Neuronal stem cell (in vitro differentiated cells): ENCODE results near the gene GSTP1.

Source experiments
- DNase-seq: peaks from one replicate; pipeline ENCODE4 v3.0.0-alpha.2; 2013; ENCODE audit warnings: low spot score
- H2AFZ ChIP-seq: one replicate; pipeline ENCODE4 v1.6.1; 2013; ENCODE audit warnings: mild to moderate bottlenecking, low read length, inconsistent platforms
- H2AK5ac ChIP-seq: 2 replicates; pipeline ENCODE4 v1.6.1; 2013; ENCODE audit warnings: low read depth, mild to moderate bottlenecking, inconsistent platforms, low read length, moderate library complexity, mixed read lengths
- H2BK120ac ChIP-seq: 2 replicates; pipeline ENCODE4 v1.6.1; 2013; ENCODE audit warnings: low read depth, mild to moderate bottlenecking, inconsistent platforms, low read length, moderate library complexity, mixed read lengths
- H2BK12ac ChIP-seq: one replicate; pipeline ENCODE4 v1.6.1; 2013; ENCODE audit warnings: low read length, inconsistent platforms
- H2BK15ac ChIP-seq: 2 replicates; pipeline ENCODE4 v1.6.1; 2013; ENCODE audit warnings: mild to moderate bottlenecking, low read length, inconsistent platforms, mixed read lengths
- H2BK5ac ChIP-seq: one replicate; pipeline ENCODE4 v1.6.1; 2013; ENCODE audit warnings: inconsistent platforms, mild to moderate bottlenecking, low read length, moderate library complexity
- H3K14ac ChIP-seq: one replicate; pipeline ENCODE4 v1.6.1; 2013; ENCODE audit warnings: low read length, inconsistent platforms
- H3K18ac ChIP-seq: 2 replicates; pipeline ENCODE4 v1.6.1; 2013; ENCODE audit warnings: low read length, inconsistent platforms
- H3K23ac ChIP-seq: 2 replicates; pipeline ENCODE4 v1.6.1; 2013; ENCODE audit warnings: low read depth, mild to moderate bottlenecking, mixed read lengths, low read length, inconsistent platforms; ENCODE audit not compliant: poor library complexity
- H3K27ac ChIP-seq: replicated peaks from 3 replicates; pipeline ENCODE4 v1.5.1; 2013; ENCODE audit warnings: low read length, inconsistent platforms
- H3K27me3 ChIP-seq, 3 experiments: 2 replicates each; pipeline ENCODE4 v1.6.1; 2013; ENCODE audit warnings: low read length in 3 of 3, mild to moderate bottlenecking in 2 of 3, inconsistent platforms in 1 of 3, low read depth in 1 of 3, mixed read lengths in 1 of 3, moderate library complexity in 1 of 3; ENCODE audit not compliant: control insufficient read depth in 3 of 3, insufficient read depth in 3 of 3
- H3K36me3 ChIP-seq, 2 donors: replicated peaks in 1 of 2; 2 replicates each; pipeline ENCODE4 v1.6.1; 2013; ENCODE audit warnings: low read length in 2 of 2; ENCODE audit not compliant: control insufficient read depth in 2 of 2, insufficient read depth in 2 of 2
- H3K4ac ChIP-seq: 2 replicates; pipeline ENCODE4 v1.6.1; 2013; ENCODE audit warnings: inconsistent platforms, mild to moderate bottlenecking, low read length, moderate library complexity
- H3K4me1 ChIP-seq, 2 donors: 1 replicate in 1 of 2; 2 replicates in 1 of 2; pipeline ENCODE4 v1.6.1; 2013; ENCODE audit warnings: low read length in 2 of 2, low read depth in 1 of 2; ENCODE audit not compliant: control insufficient read depth in 2 of 2, insufficient read depth in 1 of 2
- H3K4me2 ChIP-seq: one replicate; pipeline ENCODE4 v1.6.1; 2013; ENCODE audit warnings: mild to moderate bottlenecking, low read length, inconsistent platforms; ENCODE audit not compliant: insufficient read depth, poor library complexity, severe bottlenecking
- H3K4me3 ChIP-seq, 2 donors: 2 replicates each; pipeline ENCODE4 v1.5.1; 2013; ENCODE audit warnings: low read length in 2 of 2, mild to moderate bottlenecking in 2 of 2, inconsistent platforms in 1 of 2, moderate library complexity in 1 of 2
- H3K79me1 ChIP-seq: one replicate; pipeline ENCODE4 v1.6.1; 2013; ENCODE audit warnings: low read depth, mild to moderate bottlenecking, inconsistent platforms, low read length, moderate library complexity
- H3K9ac ChIP-seq: one replicate; pipeline ENCODE4 v1.6.1; 2013; ENCODE audit warnings: mild to moderate bottlenecking, low read depth, low read length, inconsistent platforms; ENCODE audit not compliant: poor library complexity
- H3K9me3 ChIP-seq, 2 donors: replicated peaks in 1 of 2; 2 replicates each; pipeline versions ENCODE3 to v1.6.1; 2013; ENCODE audit warnings: low read length in 2 of 2, mild to moderate bottlenecking in 2 of 2, inconsistent platforms in 1 of 2, low read depth in 1 of 2, mixed read lengths in 1 of 2, moderate library complexity in 1 of 2; ENCODE audit not compliant: control insufficient read depth in 2 of 2, insufficient read depth in 1 of 2
- H4K8ac ChIP-seq: one replicate; pipeline ENCODE4 v1.6.1; 2013; ENCODE audit warnings: low read depth, mild to moderate bottlenecking, inconsistent platforms, low read length, moderate library complexity
- H4K91ac ChIP-seq: one replicate; pipeline ENCODE4 v1.6.1; 2013; ENCODE audit warnings: low read length, low read depth, mild to moderate bottlenecking, inconsistent platforms; ENCODE audit not compliant: poor library complexity
- WGBS, 2 donors: extraction: QIAGEN DNeasy Blood & Tissue Kit; methylation state at CpG; one replicate each; pipeline ENCODE4 v1.1.7; 2013; ENCODE audit warnings: missing lambda C conversion rate in 2 of 2, mixed read lengths in 1 of 2; ENCODE audit not compliant: insufficient read length in 2 of 2, insufficient replicate concordance in 1 of 2; ENCODE audit errors: extremely low coverage in 2 of 2; 5-methylcytosine and 5-hydroxymethylcytosine counted together

Gene GSTP1

DNA sequence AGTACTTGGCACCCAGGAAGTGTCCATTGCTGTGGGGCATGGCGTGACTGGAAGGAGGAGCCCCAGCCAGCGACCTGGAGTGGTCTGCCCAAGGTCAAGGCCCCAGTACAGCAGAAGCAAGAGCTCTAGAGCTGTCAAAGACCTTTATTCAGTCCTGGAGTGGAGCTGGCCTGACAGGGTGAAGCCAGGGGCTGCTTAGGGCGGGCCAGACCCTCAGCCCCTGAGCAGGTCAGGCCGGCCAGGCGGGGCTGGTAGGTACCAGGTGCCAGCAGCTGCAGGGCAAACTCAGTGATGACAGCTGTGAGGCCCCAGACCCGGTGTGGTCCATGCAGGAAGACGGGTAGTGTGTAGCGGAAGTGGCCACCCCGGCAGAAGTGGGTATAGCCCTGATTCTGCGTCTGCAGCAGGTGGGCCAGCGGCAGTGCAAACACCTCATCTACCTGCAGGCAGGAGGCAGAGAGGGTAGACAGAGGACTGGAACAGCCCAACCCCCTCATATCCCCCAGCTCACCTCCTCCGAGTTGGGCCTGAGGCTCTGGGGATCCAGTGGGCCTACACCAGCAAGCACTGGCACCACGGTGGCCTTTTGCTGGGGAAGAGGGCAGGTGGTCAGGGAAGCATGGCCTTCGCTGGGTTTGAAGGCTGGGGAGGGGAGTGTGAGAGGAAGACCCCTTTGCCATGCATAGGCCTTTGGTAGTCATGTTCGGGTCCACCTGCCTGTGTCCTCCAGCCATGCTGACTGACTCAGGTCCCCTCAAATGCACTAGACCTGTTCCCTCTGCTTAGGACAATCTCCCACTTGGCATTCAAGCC, 44.4 kb downstream of the GSTP1 start:
- no peak overlapping the region for H2AFZ ChIP-seq
- no peaks in the 10 kb centered on the region for H3K79me1 ChIP-seq
- peak overlapping the region; percentile 84 for H2BK12ac ChIP-seq
- H3K14ac ChIP-seq = no peak overlapping the region
- no peak overlapping the region for H4K8ac ChIP-seq
- no peak overlapping the region for H3K4ac ChIP-seq
- H2AK5ac ChIP-seq = peak overlapping the region; percentile 78
- H3K18ac ChIP-seq = peak overlapping the region; percentile 32
- H3K9me3 ChIP-seq = no peaks in the 10 kb centered on the region
- no peak overlapping the region for H2BK120ac ChIP-seq
- DNase-seq = no peak
- H3K23ac ChIP-seq = peak overlapping the region; percentile 89
- peak overlapping the region; percentile 62 for H2BK5ac ChIP-seq
- no peaks in the 10 kb centered on the region for H3K27me3 ChIP-seq
- H3K27ac ChIP-seq = peak overlapping the region; percentile 11
- H2BK15ac ChIP-seq = no peak overlapping the region
- H3K4me3 ChIP-seq = no peak overlapping the region
- no peak overlapping the region for H4K91ac ChIP-seq
- H3K4me1 ChIP-seq = peaks cover 8 to 18% of the 10 kb centered on the region in 2 donors
- H3K4me2 ChIP-seq = no peak overlapping the region
- peaks cover 5% of the 10 kb centered on the region in 2 donors for H3K36me3 ChIP-seq
- H3K9ac ChIP-seq = no peak overlapping the region
- WGBS, 2 donors = no CpG with 5 or more reads among the region's 15 CpGs

DNA sequence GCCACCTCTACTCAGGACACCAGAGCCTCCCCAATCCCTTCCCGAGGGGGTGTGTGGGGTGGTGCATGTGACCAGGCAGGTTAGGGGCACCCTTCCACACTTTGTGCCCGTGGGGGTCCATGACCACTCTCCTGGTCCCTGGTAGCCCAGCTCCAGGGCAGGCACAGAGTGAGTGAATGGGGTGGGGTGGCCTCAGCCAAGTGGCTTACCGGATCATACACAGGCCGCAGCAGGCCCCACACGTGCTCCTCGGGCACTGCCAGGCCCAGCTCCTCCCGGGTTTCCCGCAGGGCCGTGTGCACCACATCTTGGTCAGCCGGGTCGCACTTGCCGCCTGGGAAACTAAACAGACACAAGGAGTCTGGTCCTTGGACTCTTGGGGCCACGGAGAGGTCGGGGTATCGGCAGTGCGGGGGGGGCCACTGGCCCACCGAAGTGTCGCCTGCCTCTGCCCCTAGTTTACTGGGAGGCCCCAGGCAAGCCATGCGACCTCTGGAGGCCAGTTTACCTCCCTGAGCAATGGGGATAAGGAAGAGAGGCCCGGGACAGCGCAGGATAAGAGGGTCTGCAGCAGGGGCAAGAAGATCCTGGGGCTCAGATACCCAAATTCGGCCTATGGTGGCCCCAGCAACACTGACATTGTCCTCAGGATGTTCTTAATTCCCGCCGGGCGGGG, 45.2 kb downstream of the GSTP1 start:
- H3K18ac ChIP-seq = peak overlapping the region; percentile 32
- peak overlapping the region; percentile 72 for H2AK5ac ChIP-seq
- H3K9me3 ChIP-seq = no peaks in the 10 kb centered on the region
- no peaks in the 10 kb centered on the region for H3K27me3 ChIP-seq
- H3K9ac ChIP-seq = no peak overlapping the region
- H2BK5ac ChIP-seq = peak overlapping the region; percentile 62
- H2BK12ac ChIP-seq = peak overlapping the region; percentile 24
- no peak overlapping the region for H4K8ac ChIP-seq
- H4K91ac ChIP-seq = peak overlapping the region; percentile 76
- no peak overlapping the region for H3K14ac ChIP-seq
- H3K4me2 ChIP-seq = peak overlapping the region; percentile 91
- peaks cover 8 to 18% of the 10 kb centered on the region in 2 donors for H3K4me1 ChIP-seq
- no peak overlapping the region for H3K23ac ChIP-seq
- no peak overlapping the region for H3K4ac ChIP-seq
- peaks cover 5% of the 10 kb centered on the region in 2 donors for H3K36me3 ChIP-seq
- H3K79me1 ChIP-seq = no peaks in the 10 kb centered on the region
- WGBS, 2 donors = no CpG with 5 or more reads among the region's 25 CpGs
- DNase-seq = no peak
- peak overlapping the region; percentile 11 for H3K27ac ChIP-seq
- peak overlapping the region in 1 of 2 donors; percentile 62 for H3K4me3 ChIP-seq
- H2BK120ac ChIP-seq = no peak overlapping the region
- peak overlapping the region; percentile 99 for H2AFZ ChIP-seq
- no peak overlapping the region for H2BK15ac ChIP-seq

DNA sequence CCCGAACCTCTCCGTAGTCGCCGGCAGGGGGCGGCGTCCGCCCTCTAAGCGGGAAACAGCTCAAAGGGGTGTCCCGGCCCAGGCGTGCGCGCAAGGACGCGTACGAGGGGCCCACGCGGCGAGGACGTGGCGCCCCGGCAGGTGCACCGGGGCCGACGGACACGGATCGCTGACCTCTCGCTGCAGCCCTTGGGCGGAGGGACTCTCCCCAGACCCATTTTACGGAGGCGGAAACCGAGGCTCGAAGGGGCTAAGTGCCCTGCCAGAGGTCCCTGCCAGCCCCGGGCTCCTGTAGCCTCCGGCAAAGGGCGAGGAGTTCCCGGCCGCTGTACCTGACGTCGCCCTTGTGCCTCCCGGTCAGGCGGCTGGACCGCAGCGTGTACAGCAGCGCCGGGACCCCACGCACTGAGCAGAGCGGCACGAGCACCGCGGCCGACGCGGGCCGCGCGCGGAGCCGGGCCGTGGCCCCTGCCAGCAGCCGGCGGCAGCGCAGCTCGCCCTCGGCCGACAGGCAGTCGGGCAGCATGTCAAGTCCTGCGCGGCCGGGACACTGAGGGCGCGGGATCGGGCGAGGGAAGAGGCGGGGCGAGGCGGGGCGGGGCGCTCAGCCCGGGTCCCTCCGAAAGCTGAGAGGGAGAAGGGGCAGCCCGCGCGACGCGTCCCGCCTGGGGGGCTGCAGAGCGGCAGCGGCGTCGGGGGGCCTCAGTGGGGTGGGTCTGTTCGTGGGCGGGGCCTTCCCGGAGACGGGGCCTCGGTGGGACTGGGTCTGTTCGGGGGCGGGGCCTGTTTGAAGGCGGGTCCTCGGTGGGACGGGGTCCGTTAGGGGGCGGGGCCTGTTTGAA, 46.0 kb downstream of the GSTP1 start, which contains the start of gene NUDT8:
TSS of gene NUDT8 (minus strand) at position 552 of the 842 bp plus-strand sequence. CDS start at position 526, 26 bp downstream.
- DNase-seq = peak; percentile 84
- peak within 1 kb of the TSS; percentile 37 for H3K4ac ChIP-seq
- peak within 1 kb of the TSS; percentile 65 to 93 for H3K4me3 ChIP-seq
- H3K27me3 ChIP-seq = no peaks in the 10 kb centered on the region
- peak within 1 kb of the TSS; percentile 75 for H3K14ac ChIP-seq
- peak within 1 kb of the TSS; percentile 43 for H4K8ac ChIP-seq
- no peaks in the 10 kb centered on the region for H3K79me1 ChIP-seq
- peak within 1 kb of the TSS; percentile 89 for H2BK15ac ChIP-seq
- H2AK5ac ChIP-seq = peak within 1 kb of the TSS; percentile 97
- peaks cover 8 to 18% of the 10 kb centered on the region in 2 donors for H3K4me1 ChIP-seq
- H3K23ac ChIP-seq = peak within 1 kb of the TSS; percentile 98
- no peaks in the 10 kb centered on the region for H3K9me3 ChIP-seq
- H3K27ac ChIP-seq = peak within 1 kb of the TSS; percentile 92
- peak within 1 kb of the TSS; percentile 98 for H2BK5ac ChIP-seq
- H3K18ac ChIP-seq = peak within 1 kb of the TSS; percentile 99
- peak within 1 kb of the TSS; percentile 24 for H2BK12ac ChIP-seq
- peak within 1 kb of the TSS; percentile 91 for H3K4me2 ChIP-seq
- no peak within 1 kb of the TSS for H2BK120ac ChIP-seq
- H2AFZ ChIP-seq = peak within 1 kb of the TSS; percentile 99
- H3K36me3 ChIP-seq = peaks cover 5% of the 10 kb centered on the region in 2 donors
- no CpG with 5 or more reads among the region's 102 CpGs for WGBS, 2 donors
- peak within 1 kb of the TSS; percentile 94 for H3K9ac ChIP-seq
- H4K91ac ChIP-seq = peak within 1 kb of the TSS; percentile 76
